Stimulated activated CD4-positive, alpha-beta T cell treated with anti-CD3 and anti-CD28 coated beads, Interleukin-1b, Interleukin-23, amount 100 ng/mL, for 48 hours (primary cell): ENCODE measurements around the gene NOA1.

Experiments
- DNase-seq: peaks from one replicate; pipeline ENCODE4 v3.0.0-alpha.2; 2020

The NOA1 gene

GRCh38 chr4:56977321-56978012 is at the start of gene NOA1:
NOA1 (minus strand) TSS chr4:56977606; CDS start chr4:56977585, 21 bp downstream.
- peak; percentile 97 for DNase-seq

- DNase-seq: no peak
These were observed 45.7 kb upstream of the NOA1 start for GRCh38 chr4:57023104-57023503.

GRCh38 chr4:57020467-57021101 is 43.2 kb upstream of the NOA1 start:
- DNase-seq: no peak

- no peak for DNase-seq
These were observed 41.6 kb upstream of the NOA1 start for GRCh38 chr4:57018980-57019379.

- no peak for DNase-seq
These were observed 36.2 kb upstream of the NOA1 start for GRCh38 chr4:57013543-57014120.

GRCh38 chr4:56999751-57000150 is 22.3 kb upstream of the NOA1 start:
- DNase-seq: no peak

GRCh38 chr4:56995525-56995924 is 18.1 kb upstream of the NOA1 start:
- DNase-seq: no peak

GRCh38 chr4:56990109-56990905 is 12.9 kb upstream of the NOA1 start:
- no peak for DNase-seq

- no peak for DNase-seq
These were observed 9.5 kb upstream of the NOA1 start for GRCh38 chr4:56986952-56987351.

GRCh38 chr4:56986192-56986591 is 8.8 kb upstream of the NOA1 start:
- DNase-seq: no peak

GRCh38 chr4:56981795-56982201 is 4.4 kb upstream of the NOA1 start:
- no peak for DNase-seq

GRCh38 chr4:56979421-56980072 is 2.1 kb upstream of the NOA1 start:
- DNase-seq: peak; percentile 71

- DNase-seq: peak; percentile 93
These were observed 1.4 kb upstream of the NOA1 start, which contains the start of gene POLR2B for GRCh38 chr4:56978750-56979303. POLR2B (plus strand) TSS chr4:56978896; CDS start chr4:56978986, 90 bp downstream.

- peak; percentile 50 for DNase-seq
These were observed 527 bp downstream of the NOA1 start for GRCh38 chr4:56976837-56977320.

GRCh38 chr4:56976283-56976836 is 1.0 kb downstream of the NOA1 start:
- no peak for DNase-seq

GRCh38 chr4:56973336-56973735 is 4.1 kb downstream of the NOA1 start:
- DNase-seq: no peak

- DNase-seq: no peak
These were observed 4.6 kb downstream of the NOA1 start for GRCh38 chr4:56972809-56973208.

- DNase-seq: no peak
These were observed 5.0 kb downstream of the NOA1 start for GRCh38 chr4:56972389-56972788.

- no peak for DNase-seq
These were observed 6.0 kb downstream of the NOA1 start for GRCh38 chr4:56971383-56971782.

- DNase-seq: no peak
These were observed 16.3 kb downstream of the NOA1 start for GRCh38 chr4:56961107-56961500.

GRCh38 chr4:56959100-56959499 is 18.3 kb downstream of the NOA1 start:
- no peak for DNase-seq

GRCh38 chr4:56958111-56958517 is 19.3 kb downstream of the NOA1 start:
- no peak for DNase-seq
